ENCODE results near the gene SSBP3.

The SSBP3 gene

GRCh38 chr1:54302951-54303843 lies 103.0 kb downstream of the SSBP3 start:
- no peak for DNase-seq (ENCODE audit: low read depth)

DNA sequence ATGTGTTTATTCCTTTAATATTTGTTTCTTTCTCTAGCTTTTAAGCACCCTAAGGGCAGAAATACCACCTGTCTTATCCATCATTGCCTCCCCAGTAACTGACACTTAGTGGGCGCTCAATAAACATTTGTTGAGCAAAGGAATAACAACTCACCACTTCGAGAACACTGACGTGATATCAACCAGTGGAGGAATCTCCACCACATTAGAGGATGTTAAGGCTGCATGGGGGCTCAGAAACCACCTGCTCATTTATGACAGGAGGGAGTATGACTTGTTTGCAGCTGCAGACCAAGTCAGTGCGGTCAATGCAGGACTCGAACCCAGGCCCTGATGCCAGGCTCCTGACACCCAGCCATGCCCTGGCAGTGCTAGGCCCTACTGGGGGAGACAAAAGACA lies 103.6 kb downstream of the SSBP3 start:
- TF ChIP-seq, protein P1, sequence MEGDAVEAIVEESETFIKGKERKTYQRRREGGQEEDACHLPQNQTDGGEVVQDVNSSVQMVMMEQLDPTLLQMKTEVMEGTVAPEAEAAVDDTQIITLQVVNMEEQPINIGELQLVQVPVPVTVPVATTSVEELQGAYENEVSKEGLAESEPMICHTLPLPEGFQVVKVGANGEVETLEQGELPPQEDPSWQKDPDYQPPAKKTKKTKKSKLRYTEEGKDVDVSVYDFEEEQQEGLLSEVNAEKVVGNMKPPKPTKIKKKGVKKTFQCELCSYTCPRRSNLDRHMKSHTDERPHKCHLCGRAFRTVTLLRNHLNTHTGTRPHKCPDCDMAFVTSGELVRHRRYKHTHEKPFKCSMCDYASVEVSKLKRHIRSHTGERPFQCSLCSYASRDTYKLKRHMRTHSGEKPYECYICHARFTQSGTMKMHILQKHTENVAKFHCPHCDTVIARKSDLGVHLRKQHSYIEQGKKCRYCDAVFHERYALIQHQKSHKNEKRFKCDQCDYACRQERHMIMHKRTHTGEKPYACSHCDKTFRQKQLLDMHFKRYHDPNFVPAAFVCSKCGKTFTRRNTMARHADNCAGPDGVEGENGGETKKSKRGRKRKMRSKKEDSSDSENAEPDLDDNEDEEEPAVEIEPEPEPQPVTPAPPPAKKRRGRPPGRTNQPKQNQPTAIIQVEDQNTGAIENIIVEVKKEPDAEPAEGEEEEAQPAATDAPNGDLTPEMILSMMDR (IDR thresholded peaks at IDR 0.05; ENCODE audit: insufficient read depth, low read depth, low read length, missing control alignments): no peak
- DNase-seq (ENCODE audit: low read depth): no peak
- H3K4me3 ChIP-seq (ENCODE audit: low read depth, low read length): no peak overlapping the region

More at GRCh38 chr1:54302951-54303843, 103.0 kb downstream of the SSBP3 start:
- H3K4me3 ChIP-seq (ENCODE audit: low read depth, low read length): no peak overlapping the region
- TF ChIP-seq, protein P1 (IDR thresholded peaks at IDR 0.05; ENCODE audit: insufficient read depth, low read depth, low read length, missing control alignments): no peak

GRCh38 chr1:54301497-54301896 lies 104.7 kb downstream of the SSBP3 start:
- H3K4me3 ChIP-seq (ENCODE audit: low read depth, low read length): no peak overlapping the region
- TF ChIP-seq, protein P1 (IDR thresholded peaks at IDR 0.05; ENCODE audit: insufficient read depth, low read depth, low read length, missing control alignments): no peak
- no peak for DNase-seq (ENCODE audit: low read depth)

DNA sequence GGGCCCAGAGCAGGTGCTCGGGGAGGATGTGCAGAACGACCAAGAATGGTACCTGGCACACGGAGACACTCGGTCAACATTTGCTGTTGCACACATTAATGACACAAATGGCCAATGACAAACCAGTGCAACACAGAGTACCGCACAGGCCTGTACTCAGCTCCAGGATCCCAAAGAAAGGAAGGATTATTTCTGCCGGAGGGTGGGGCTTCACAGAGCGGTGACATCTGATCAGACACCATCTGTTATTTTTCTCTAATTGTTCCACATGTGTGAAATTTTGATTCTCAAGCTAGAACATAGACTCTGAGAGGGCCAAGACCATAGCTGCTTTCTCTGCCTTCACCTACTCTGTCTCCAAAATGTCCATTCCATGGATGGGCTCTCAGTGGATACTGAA lies 105.8 kb downstream of the SSBP3 start:
- DNase-seq (ENCODE audit: low read depth): no peak
- TF ChIP-seq, protein P1 (IDR thresholded peaks at IDR 0.05; ENCODE audit: insufficient read depth, low read depth, low read length, missing control alignments): no peak
- no peak overlapping the region for H3K4me3 ChIP-seq (ENCODE audit: low read depth, low read length)

DNA sequence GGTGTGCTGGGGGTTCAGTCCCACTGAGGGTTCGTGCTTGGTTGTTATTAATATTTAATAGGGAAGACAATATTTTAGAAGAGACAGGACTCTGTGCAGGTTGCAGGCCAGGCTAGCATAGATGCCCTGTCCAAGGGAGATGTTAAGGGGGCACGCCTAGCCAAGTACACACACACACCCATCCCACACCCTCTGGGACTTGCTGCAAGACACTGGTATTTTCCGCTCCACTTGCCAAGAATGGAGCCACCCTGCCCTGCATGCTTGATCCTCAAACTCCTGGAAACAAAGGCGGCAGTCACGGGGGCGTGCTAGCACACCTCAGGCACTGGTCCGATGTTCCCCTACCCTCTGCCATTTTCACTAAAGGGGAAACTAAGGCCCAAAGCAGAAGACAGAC lies 107.2 kb downstream of the SSBP3 start:
- H3K4me3 ChIP-seq (ENCODE audit: low read depth, low read length): no peak overlapping the region

DNA sequence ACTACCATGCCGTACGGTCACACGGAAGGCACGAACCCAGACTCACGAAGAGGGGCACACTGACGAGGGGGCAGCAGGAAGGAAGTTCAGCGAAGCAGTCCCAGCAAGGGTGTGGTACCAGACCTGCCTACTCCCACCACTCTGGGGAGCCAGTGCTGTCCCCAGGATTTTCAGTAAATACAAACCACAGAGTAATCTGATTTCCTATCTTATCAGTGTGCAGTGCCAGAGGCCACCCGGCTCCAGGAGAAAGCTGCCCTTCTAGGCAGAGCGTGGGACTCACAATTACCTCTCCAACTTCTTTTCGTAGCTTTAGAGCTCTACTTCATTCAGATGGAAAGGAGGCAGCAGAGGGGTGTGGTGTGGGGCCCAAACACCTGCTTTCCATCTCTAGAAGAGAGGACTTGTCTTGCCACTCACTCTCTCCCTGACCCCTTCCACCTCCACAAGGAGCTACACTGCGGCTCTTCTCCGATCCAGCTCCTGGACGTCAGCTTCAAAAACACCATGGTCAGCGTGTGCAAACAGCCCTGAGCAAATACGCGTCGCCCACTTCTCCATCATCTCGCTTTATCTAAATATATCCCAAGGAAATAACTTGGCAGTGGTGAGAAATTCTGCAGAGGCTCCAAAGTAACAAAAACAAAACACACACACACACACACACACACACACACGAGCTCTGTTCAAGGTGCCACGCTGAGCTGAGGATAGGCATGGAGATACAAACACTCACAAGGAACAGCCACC lies 107.7 kb downstream of the SSBP3 start:
- H3K4me3 ChIP-seq (ENCODE audit: low read depth, low read length): no peak overlapping the region
- no peak for DNase-seq (ENCODE audit: low read depth)
- TF ChIP-seq, protein P1 (IDR thresholded peaks at IDR 0.05; ENCODE audit: insufficient read depth, low read depth, low read length, missing control alignments): no peak

More for the DNA sequence above, 107.2 kb downstream of the SSBP3 start:
- DNase-seq (ENCODE audit: low read depth): no peak
- TF ChIP-seq, protein P1 (IDR thresholded peaks at IDR 0.05; ENCODE audit: insufficient read depth, low read depth, low read length, missing control alignments): no peak
